ENCODE results near the gene SNU13. TPM values are rescaled to one million over a fixed set of nuclear protein-coding genes. Genes with fewer than 3 reads are reported as not detected.
A peak's percentile ranks its signal among the peaks of the same experiment; 100 is the strongest.
"Not testable (repeated sequence)": the region's sequence is repeated elsewhere in the genome, so short reads cannot be mapped to it uniquely, and the experiment has no call there.

The SNU13 gene
- total and polyA plus RNA-seq, 2 donors: 41.3 to 137 TPM

DNA sequence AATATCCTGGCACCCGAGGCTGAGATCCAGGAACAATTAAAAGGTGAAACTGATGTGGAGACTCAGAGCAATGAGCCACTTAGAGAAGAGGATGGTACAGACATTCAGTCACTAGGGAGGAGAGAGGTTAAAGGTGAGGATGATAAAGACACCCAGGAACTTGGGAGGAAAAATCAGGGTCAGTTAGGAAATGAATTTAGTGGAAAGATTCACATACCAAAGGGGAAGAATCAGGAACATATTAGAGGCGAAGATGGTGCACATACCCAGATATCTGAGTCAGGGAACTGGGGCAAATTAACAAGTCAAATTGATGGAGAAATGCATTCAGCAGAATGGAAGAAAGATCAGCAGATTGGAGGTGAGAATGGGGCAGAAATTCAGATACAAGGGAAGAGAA, 6.5 kb upstream of the SNU13 start:
- H3K27ac ChIP-seq (ENCODE audit: low read depth): no peak overlapping the region
- no peaks in the 10 kb centered on the region for H3K36me3 ChIP-seq (ENCODE audit: insufficient read depth)
- no peaks in the 10 kb centered on the region for H3K4me1 ChIP-seq (ENCODE audit: insufficient read depth)
- WGBS: 94% methylated on average over 2 of the region's 2 CpGs
- no peak overlapping the region for H3K4me3 ChIP-seq (ENCODE audit: low read depth, low read length)
- DNase-seq (ENCODE audit: extremely low spot score): no peak

DNA sequence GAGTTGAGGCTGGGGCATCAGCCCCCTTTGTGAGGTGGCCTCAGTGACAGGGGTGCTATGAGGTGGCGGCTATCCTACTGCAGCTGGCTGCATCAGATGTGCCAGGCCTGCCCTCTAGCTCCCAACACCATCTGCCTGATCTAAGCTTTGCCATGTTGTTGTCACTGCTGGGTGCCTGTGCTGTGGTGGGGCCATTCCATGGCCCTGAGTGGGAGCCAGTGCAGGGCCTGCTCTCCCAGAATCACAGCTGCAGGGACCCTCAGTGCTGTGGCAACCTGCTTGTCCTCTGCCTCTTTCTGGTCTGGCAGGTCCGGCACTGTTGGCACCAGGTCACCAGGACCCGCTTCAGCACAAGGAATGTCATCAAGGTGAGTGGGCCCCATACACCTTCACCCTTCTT, 1.8 kb upstream of the SNU13 start:
- DNase-seq (ENCODE audit: extremely low spot score): no peak
- 89% methylated on average over 3 of the region's 3 CpGs for WGBS

DNA sequence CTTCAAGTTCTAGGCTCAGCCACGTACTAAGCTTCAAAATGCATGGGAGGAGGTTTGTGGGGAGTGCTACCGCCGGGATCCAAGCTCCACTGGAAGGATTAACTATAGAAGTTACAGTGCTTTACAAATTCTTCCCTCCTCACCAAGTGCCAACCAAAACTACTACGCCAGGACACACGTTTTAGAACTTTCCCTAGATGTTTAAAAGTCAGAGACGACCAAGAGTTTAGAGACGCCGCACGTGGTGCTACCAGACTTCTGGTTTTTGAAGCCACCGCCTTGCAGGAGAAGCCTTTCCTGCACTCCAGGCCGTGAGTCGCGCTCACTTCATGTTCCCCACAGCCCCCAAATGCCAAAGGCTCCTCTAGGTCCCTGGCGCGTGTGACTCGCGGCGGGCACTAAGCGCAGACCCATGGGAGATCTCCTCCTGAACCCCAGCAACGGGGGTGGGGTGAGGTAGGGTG, 734 bp downstream of the SNU13 start:
- no peak for DNase-seq (ENCODE audit: extremely low spot score)
- H3K36me3 ChIP-seq (ENCODE audit: insufficient read depth): no peaks in the 10 kb centered on the region
- peak overlapping the region; percentile 80 for H3K4me3 ChIP-seq (ENCODE audit: low read depth, low read length)
- WGBS: 1% methylated on average over 20 of the region's 20 CpGs
- no peak overlapping the region for H3K27ac ChIP-seq (ENCODE audit: low read depth)
- no peaks in the 10 kb centered on the region for H3K4me1 ChIP-seq (ENCODE audit: insufficient read depth)

More for the DNA sequence above, 1.8 kb upstream of the SNU13 start:
- Histone ChIP-seq H3K4me1 (ENCODE audit: insufficient read depth) (no peaks in the 10 kb centered on the region), H3K27ac (ENCODE audit: low read depth) (no peak overlapping the region), H3K4me3 (ENCODE audit: low read depth, low read length) (no peak overlapping the region), H3K36me3 (ENCODE audit: insufficient read depth) (no peaks in the 10 kb centered on the region)

DNA sequence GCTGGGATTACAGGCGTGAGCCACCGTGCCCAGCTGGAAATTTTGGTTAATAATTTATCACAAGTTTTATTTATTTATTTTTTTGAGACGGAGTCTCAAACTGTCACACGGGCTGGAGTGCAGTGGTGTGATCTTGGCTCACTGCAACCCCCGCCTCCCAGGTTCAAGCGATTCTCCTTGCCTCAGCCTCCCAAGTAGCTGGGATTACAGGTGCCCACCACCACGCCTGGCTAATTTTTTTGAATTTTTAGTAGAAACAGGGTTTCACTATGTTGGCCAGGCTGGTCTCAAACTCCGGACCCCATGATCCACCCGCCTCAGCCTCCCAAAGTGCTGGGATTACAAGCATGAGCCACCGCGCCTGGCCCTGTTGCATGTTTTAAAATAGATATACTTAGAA, 1.8 kb downstream of the SNU13 start:
- not testable (repeated sequence) for H3K36me3 ChIP-seq (ENCODE audit: insufficient read depth); DNase-seq (ENCODE audit: extremely low spot score)
- 95% methylated on average over 11 of the region's 11 CpGs for WGBS

DNA sequence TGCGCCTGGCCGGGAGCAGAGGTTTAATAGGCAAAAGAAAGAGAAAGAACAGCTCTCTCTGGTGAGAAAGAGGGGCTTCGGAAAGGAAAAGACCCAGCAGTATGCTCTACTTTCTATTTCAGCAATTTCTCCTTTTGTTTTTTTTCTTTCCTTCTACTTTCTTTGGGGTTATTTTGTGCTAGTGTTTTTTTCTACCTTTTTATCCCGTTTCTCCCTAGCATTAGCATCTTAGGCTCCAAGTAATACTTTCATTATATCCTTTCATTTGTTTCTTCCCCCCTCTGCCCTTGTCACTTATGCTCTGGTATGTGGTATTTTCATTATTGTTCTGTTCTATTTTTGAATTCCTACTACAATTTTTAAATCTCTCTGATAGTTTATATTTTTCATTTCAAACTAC, 4.5 kb downstream of the SNU13 start:
- 81% methylated on average over 4 of the region's 4 CpGs for WGBS
- H3K36me3 ChIP-seq (ENCODE audit: insufficient read depth): peaks cover 6% of the 10 kb centered on the region
- DNase-seq (ENCODE audit: extremely low spot score): no peak

More for the DNA sequence above, 1.8 kb downstream of the SNU13 start:
- not testable (repeated sequence) for H3K4me3 ChIP-seq (ENCODE audit: low read depth, low read length); H3K4me1 ChIP-seq (ENCODE audit: insufficient read depth); H3K27ac ChIP-seq (ENCODE audit: low read depth)

DNA sequence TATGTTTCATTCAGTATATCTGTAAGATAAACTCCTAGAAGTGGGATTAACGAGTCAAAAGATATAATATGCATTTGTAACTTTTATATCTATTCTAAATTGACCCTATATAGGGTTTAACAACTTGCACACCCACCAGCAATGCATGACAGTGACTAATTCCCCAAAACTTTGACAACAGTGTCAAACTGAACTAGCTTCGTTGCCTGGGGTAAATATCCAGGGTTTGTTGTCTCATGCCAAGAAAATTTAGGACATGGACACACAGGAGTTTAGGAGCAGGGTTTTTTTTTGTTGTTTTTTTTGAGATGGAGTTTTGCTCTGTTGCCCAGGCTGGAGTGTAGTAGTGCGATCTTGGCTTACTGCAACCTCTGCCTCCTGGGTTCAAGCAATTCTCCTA, 5.1 kb downstream of the SNU13 start:
- 87% methylated on average over 3 of the region's 3 CpGs for WGBS
- Histone ChIP-seq H3K36me3 (ENCODE audit: insufficient read depth) (peaks cover 6% of the 10 kb centered on the region), H3K4me1 (ENCODE audit: insufficient read depth) (peaks cover 2% of the 10 kb centered on the region), H3K4me3 (ENCODE audit: low read depth, low read length) (no peak overlapping the region), H3K27ac (ENCODE audit: low read depth) (no peak overlapping the region)
- no peak for DNase-seq (ENCODE audit: extremely low spot score)

More for the DNA sequence above, 4.5 kb downstream of the SNU13 start:
- no peak overlapping the region for H3K4me3 ChIP-seq (ENCODE audit: low read depth, low read length)
- H3K4me1 ChIP-seq (ENCODE audit: insufficient read depth): peaks cover 2% of the 10 kb centered on the region
- no peak overlapping the region for H3K27ac ChIP-seq (ENCODE audit: low read depth)

DNA sequence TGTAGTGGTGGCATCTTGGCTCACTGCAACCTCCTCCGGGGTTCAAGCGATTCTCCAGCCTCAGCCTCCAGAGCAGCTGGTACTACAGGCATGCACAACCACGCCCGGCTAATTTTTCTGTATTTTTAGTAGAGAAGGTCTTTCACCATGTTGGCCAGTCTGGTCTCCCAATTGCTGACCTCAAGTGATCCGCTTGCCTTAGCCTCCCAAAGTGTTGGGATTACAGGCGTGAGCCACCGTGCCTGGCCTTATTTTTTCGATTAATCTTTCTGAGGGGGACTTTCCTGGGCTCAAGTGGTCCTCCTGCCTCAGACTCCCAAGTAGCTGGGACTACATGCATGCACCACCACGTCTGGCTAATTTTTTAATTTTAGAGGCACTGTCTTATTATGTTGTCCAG, 5.6 kb downstream of the SNU13 start:
- Histone ChIP-seq H3K4me1 (ENCODE audit: insufficient read depth) (peaks cover 2% of the 10 kb centered on the region), H3K27ac (ENCODE audit: low read depth) (peak overlapping the region; percentile 11)
- 93% methylated on average over 9 of the region's 9 CpGs for WGBS

DNA sequence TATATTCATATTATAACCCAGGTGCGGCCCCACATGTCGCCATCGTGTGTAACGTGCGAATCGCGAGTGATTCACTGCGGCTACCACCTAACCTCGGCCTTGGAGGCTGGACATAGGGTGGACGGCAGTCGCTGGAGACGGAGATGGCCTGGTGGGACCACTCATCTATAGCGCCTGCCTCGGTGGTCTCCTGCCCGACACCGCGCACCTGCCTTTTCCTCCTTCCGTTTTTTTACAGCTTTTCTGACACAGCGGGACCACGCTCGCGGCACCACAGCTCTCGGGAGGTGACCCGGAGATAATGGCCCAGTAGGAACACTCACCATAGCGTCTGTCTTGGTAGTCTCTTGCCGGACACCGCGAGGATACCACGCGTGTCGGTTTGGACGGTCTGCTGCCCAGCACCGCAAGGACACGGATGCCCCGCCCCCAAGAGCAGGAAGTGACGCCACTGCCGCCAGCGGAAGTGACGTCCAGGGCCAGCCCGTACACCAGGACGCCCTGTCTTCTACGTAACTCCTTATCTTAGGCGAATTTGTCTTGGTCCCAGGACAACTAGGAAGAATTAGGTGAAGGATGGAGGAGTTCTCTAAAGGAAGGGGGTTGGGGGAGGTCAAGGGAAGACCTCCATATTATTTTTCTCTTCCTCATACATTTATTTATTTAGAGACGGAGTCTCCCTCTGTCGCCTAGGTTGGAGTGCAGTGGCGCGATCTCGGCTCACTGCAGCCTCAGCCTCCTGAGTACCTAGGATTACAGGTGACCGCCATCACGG, 6.4 kb downstream of the SNU13 start:
- H3K27ac ChIP-seq (ENCODE audit: low read depth): peak overlapping the region; percentile 49
- WGBS: 35% methylated on average over 50 of the region's 50 CpGs
- DNase-seq (ENCODE audit: extremely low spot score): peak; percentile 46

More for the DNA sequence above, 5.6 kb downstream of the SNU13 start:
- Histone ChIP-seq H3K36me3 (ENCODE audit: insufficient read depth) (peaks cover 6% of the 10 kb centered on the region), H3K4me3 (ENCODE audit: low read depth, low read length) (peak overlapping the region; percentile 55)
- no peak for DNase-seq (ENCODE audit: extremely low spot score)

DNA sequence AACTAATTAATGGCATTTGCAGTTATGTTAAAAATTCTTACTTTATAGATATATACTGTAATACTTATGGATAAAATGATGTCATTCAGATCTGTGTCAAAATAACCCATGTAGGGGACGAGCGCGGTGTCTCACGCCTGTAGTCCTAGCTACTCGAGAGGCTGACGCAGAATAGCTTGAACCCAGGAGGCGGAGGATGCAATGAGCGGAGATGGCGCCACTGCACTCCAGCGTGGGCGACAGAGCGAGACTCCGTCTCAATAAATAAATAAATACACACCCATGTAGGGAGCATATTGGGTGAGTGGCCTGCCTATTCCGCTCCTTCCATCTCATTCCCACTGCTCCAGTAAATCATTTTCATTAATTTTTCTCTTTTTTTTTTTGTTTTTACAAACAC, 7.1 kb downstream of the SNU13 start:
- H3K4me1 ChIP-seq (ENCODE audit: insufficient read depth): peaks cover 2% of the 10 kb centered on the region
- no peak overlapping the region for H3K27ac ChIP-seq (ENCODE audit: low read depth)
- DNase-seq (ENCODE audit: extremely low spot score): no peak
- peaks cover 6% of the 10 kb centered on the region for H3K36me3 ChIP-seq (ENCODE audit: insufficient read depth)
- 48% methylated on average over 14 of the region's 14 CpGs for WGBS
- H3K4me3 ChIP-seq (ENCODE audit: low read depth, low read length): peak overlapping the region; percentile 55

More for the DNA sequence above, 6.4 kb downstream of the SNU13 start:
- H3K36me3 ChIP-seq (ENCODE audit: insufficient read depth): peaks cover 6% of the 10 kb centered on the region
- H3K4me1 ChIP-seq (ENCODE audit: insufficient read depth): peaks cover 2% of the 10 kb centered on the region
- H3K4me3 ChIP-seq (ENCODE audit: low read depth, low read length): peak overlapping the region; percentile 55

DNA sequence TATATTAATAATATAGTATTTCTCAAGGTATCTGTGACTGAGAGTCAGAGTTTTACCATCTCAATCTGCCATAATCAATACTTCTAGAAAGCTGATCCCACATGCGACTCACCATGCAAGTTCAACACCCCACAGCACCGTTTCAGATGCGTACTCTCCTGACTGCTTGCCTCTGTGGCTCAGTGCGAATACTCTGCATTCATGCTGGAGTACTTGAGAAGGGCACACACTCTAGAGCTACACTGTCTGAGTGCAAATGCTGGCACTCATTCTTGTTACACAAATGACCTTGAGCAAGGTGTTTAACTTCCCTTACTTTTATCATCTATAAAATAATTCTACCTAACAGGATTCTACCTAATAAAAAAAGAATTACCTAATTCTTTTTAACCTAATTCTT, 12.5 kb downstream of the SNU13 start:
- Histone ChIP-seq H3K36me3 (ENCODE audit: insufficient read depth) (peaks cover 6% of the 10 kb centered on the region), H3K4me3 (ENCODE audit: low read depth, low read length) (no peak overlapping the region), H3K4me1 (ENCODE audit: insufficient read depth) (no peaks in the 10 kb centered on the region), H3K27ac (ENCODE audit: low read depth) (no peak overlapping the region)
- DNase-seq (ENCODE audit: extremely low spot score): no peak
- 96% methylated on average over 4 of the region's 4 CpGs for WGBS

DNA sequence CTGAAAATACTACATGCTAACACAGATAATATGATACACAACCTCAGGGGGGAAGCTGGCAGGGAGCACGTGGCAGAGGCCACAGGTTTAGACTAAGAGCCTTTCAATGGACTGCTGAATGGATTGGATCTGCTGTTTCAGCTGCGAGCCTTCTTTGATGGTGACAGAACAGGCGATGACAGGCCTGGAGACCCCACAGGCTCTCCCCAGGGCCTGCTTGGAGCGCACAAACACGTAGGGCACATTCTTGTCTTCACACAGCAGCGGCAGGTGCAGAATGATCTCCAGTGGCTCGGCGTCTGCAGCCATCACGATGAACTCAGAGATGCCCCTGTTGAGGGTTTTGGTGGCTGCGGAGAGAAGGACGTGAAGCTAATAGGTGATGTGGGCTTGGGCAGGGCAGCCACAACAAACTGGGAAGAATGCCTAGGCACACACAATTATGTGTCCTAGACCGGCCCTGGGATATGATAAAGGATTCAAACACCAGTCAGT, 13.8 kb downstream of the SNU13 start:
- no peaks in the 10 kb centered on the region for H3K4me1 ChIP-seq (ENCODE audit: insufficient read depth)
- no peak overlapping the region for H3K27ac ChIP-seq (ENCODE audit: low read depth)
- no peak for DNase-seq (ENCODE audit: extremely low spot score)
- H3K4me3 ChIP-seq (ENCODE audit: low read depth, low read length): no peak overlapping the region
- WGBS: 89% methylated on average over 12 of the region's 12 CpGs
- peaks cover 4% of the 10 kb centered on the region for H3K36me3 ChIP-seq (ENCODE audit: insufficient read depth)

DNA sequence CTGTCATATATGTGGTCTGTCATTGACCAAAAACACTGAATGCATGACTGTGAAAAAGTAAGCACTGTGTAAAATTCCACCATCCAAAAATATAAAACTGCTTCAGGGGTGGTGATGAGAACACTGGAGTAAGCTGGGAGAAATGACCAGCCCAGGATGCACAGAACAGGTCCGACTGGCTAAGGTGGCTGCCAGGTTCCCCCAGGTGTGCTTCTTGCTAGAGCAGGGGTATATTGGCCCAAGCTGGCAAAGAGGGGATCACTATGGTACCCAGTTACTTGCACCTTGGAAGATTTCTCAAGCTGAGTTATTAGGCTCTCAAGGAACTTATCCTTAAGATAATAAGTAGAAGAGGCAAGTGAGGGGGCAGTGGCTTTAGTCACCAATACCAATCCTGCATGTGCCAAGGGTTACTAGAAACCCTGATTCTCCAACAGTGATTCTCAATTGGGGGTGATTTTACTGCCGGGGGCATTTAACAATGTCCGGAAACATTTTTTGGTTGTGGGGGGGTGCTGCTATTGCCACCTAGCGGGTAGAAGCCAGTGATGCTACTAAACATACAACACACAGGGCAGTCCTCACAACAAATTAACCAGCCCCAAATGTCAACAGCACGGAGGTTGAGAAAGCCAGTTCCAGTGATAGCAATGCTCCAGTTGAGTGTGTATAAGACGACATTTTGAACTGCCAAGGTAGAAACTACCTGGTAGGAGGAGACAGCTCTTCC, 15.7 kb downstream of the SNU13 start:
- WGBS: 76% methylated on average over 6 of the region's 6 CpGs
- H3K4me1 ChIP-seq (ENCODE audit: insufficient read depth): no peaks in the 10 kb centered on the region
- no peaks in the 10 kb centered on the region for H3K36me3 ChIP-seq (ENCODE audit: insufficient read depth)
- H3K27ac ChIP-seq (ENCODE audit: low read depth): no peak overlapping the region
- no peak overlapping the region for H3K4me3 ChIP-seq (ENCODE audit: low read depth, low read length)
- DNase-seq (ENCODE audit: extremely low spot score): no peak

DNA sequence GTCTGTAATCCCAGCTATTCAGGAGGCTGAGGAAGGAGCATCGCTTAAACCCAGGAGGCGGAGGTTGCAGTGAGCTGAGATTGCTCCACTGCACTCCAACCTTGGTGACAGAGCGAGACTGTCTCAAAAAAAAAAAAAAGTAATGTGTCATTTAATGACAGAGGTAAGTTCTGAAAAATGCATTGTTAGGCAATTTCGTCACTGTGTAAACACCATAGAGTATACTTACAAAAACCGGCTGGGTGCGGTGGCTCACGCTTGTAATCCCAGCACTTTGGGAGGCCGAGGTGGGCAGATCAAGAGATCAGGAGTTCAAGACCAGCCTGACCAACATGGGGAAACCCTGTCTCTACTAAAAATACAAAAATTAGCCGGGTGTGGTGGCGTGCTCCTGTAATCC, 16.6 kb downstream of the SNU13 start:
- not testable (repeated sequence) for H3K4me1 ChIP-seq (ENCODE audit: insufficient read depth); DNase-seq (ENCODE audit: extremely low spot score); H3K36me3 ChIP-seq (ENCODE audit: insufficient read depth); H3K27ac ChIP-seq (ENCODE audit: low read depth); H3K4me3 ChIP-seq (ENCODE audit: low read depth, low read length)
- 91% methylated on average over 10 of the region's 10 CpGs for WGBS
